ENCODE results near the gene GPR107.

GPR107 gene

DNA sequence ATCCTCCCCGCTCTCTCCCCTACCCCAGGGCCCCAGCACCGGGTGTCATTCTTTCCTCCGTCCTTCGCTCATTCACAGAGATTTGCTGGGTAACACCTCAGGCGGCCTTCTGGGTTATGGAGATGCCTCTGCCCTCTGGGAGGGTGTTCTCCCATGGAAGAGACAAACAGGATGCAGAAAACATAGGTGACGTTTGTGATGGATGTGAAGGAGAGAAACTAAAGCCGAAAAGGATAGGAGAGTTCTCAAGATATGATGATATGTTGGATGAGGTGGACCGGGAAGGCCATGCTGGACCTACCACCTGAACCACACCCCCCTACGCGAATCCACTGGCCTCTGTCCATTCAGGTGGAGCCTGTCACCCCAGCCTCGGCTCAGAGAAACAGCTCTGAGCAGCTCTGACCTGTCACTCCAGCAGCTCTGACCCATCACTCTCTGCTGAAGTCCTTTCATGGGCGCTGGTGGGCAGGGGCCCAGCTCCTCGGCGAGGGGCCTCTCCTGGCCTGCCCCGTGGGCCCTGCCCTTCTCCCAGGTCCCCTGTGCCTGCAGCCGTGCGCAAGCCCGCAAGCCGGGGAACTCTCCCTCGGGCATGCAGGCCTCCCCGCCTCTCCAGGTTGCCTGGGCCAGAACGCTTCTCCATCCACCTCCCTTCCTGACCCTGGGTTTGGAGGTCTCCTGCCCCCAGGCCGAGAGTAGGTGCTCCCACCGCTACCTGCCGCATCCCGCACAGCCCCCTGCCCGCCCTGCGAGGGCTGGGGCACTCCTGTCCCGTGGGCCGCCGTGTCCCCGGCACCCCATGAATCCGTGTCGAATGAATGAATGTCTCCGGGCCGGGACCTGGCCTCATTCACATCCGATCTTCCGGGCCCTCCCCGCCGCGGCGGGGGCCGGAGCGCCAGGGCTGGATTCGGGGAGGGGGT is 117.8 kb downstream of the GPR107 start:
- no peak for DNase-seq

DNA sequence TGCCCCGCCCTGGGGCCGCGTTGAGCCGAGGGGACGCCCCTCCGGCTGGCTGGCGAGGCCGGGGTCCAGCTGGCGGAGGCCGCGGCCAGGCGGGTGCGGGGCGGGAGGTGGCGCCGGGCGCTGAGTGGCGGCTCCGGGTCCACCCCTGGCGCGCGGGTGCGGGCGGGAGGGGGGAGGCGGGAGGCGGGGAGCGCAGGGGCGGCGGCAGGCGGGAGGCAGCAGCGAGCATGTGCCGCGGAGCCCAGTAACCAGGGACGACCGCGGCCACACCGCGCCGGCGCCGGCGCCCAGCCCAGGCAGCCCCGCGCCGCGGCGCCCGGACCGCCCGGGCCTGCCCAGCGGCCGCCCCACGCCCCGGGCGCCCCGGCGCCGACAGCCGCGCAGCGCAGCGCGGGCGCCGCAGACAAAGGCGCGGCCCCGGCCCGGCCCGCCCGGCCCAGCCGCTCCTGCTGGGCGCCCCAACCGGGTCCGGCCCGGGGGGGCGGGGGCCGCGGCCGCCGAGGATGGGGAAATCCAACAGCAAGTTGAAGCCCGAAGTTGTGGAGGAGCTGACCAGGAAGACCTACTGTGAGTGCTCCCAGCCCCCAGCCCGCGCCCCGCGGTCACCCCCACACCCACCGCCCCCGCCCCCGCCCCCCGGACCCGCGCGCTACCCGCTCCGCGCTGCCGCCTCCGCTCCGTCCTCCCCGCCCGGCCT is 118.6 kb downstream of the GPR107 start, which contains the start of gene NCS1:
Gene NCS1 (plus strand): TSS at position 244 of the 697 bp plus-strand sequence. CDS start 260 bp downstream, at position 504.
- no peak for DNase-seq

DNA sequence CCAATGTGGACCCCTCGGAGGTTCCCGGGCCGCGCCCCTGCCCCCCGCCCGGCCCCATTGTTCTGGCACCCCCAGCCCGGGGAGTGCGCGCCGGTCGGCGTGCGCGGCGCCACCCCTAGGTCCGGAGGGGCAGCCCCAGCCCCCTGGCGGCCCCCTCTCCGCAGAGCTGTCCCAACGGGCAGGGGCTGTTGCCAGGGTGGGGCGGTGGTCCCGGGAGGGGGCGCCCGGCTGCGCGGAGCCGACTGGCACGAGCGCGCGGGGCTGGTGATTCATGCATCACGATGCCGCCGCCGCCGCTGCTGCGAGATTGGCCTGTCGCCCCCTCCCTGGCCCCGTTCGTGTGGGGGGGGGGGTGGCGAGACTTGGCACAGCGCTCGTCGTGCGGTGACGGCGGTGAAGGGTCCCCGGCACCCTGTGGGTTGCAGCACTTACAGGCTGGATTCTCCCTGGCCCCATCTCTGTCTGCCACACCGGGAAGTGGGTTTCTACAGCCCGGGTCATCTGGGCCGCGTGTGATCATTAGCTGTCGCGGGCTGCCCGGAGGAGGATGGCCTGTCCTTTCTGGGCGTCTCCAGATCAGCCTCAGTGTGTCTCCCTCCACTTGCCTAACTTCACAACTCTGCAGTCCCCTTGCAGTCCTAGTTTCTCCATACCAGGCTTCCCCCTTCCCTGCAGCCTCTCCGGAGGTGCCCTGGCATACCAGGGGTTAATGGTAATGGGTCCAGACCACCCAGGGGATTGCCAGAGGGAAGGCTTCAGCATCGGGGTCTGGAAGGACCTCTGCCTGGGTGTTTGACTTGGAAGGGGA is 119.4 kb downstream of the GPR107 start:
- no peak for DNase-seq

DNA sequence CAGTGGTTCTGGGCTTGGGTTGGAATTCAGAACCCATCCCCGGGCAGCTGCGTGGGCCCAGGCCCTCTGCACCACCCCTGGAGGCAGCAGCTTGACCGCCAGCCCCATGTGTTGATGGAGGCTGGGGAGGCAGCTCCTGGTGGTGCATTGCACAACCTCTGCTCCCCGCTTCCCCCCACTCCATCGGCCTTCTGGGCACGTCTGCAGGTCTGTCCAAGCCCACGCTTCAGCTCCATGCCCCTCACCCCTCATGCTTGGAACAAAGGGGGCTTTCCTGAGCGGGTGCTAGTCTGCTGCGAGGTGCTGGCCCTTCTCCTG is 119.9 kb downstream of the GPR107 start:
- no peak for DNase-seq

DNA sequence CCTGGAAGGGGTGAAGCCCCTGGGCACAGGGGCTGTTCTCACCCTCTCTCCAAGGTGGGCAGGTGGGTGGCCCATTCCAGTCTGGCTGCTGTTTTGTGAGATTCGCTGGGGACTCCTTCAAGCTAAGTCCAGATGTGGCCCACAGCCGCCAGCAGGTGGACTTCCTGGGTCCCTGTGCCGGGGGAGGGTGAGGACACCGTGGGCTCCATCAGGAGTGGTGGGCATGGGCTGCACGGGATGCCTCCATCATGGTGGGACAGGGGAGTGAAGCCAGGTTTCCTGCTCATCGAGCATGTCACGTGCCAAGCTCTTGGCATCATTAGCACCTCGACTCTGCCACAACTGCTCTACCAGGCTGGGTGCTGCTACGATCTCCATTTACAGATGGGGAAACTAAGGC is 120.3 kb downstream of the GPR107 start:
- DNase-seq = no peak

DNA sequence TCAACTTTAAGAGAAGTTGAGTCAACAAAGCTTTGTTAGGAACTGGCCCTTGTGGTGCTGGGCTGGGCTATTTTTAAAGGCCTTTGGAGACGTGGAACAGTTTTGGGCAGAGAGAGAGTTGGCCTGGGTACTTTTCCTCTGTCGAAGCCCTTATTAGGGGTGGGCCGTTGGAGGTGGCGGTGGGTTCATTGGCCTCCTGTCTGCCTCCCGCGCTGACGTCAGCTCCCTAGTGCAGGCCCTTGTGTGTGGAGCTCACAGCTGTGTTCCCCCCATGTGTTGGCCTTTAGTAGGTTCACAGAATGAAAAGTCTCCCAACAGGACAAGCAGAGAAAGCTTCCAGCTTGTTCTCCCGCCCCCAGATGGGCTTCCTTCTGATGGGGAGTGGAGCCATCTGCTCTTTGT is 121.2 kb downstream of the GPR107 start:
- DNase-seq = no peak

DNA sequence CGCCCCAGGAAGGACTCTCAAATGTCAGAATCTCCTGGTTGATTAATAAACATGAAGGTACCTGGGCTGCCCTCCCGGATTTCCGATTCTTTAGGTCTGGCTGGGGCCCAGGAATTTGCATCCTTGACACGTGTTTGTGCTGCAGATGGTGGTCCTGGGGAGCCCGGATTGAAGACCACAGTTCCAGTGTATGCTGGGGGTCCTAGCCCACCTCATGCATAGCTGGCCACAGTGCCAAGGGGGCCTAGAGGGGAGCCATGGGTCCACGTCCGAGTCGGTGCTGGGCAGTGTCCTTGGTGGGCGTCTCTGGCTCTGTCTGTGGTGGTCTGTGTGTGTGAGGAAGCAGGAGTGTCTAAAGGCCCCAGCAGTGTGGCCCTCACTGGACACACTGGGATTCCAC is 121.6 kb downstream of the GPR107 start:
- no peak for DNase-seq

DNA sequence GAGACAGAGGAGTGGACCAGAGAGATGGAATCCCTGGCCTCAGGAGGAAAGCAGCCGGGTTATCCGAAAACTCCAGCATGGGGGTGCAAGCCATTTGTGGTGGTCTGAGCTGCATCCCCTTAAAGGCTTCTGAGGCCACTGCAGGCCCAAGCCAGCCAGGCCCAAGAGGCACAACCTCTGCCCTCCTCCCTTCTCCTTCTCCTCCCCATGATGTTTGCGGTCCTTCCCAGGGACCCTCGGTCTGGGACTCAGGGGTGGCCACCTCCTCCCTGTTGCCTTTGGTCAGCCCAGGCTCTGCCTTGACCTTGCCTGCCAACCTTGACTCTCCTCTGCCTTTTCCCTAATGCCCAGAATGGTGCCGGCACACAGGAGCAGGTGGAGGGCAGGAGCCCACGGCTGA is 123.1 kb downstream of the GPR107 start:
- no peak for DNase-seq

DNA sequence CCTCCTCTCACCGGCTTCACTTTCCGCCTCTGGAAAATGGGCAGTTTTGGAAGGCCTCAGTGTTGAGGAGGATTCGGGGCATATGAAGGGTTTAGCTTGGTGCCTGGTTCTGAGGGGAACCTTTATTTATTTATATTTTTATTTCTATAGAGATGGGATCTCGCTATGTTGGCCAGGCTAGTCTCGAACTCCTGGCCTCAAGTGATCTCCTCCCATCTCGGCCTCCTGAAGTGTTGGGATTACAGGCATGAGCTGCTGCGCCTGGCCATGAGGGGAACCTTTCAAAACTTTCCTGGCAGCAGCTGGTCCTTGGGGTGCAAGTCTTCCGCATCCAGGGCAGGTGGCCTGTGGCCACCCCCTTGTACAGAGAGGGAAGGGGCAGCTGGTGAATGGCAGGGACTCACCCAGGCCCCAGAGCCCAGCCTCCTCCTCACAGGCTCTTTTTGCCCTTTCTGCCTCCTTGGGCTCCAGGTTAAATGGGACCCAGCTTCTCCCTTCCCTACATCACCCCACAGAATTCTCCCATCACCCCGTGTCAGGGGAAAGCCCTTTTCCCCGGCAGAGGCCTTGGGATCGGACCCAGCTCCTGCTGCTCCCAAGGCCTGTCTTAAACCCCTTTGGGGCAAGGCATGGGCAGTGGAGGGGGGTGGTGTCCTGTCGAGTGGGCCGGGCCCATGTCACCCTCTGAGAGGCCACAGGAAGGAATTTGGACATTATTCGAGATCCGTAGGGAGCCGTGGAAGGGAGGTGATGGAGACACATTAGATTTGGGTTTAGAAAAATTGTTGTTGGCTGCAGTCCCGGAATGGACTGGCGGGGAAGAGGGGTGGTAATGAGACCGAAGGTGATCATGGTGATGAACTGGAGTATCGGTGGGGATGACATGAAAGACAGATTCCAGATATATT is 124.4 kb downstream of the GPR107 start:
- DNase-seq = no peak

DNA sequence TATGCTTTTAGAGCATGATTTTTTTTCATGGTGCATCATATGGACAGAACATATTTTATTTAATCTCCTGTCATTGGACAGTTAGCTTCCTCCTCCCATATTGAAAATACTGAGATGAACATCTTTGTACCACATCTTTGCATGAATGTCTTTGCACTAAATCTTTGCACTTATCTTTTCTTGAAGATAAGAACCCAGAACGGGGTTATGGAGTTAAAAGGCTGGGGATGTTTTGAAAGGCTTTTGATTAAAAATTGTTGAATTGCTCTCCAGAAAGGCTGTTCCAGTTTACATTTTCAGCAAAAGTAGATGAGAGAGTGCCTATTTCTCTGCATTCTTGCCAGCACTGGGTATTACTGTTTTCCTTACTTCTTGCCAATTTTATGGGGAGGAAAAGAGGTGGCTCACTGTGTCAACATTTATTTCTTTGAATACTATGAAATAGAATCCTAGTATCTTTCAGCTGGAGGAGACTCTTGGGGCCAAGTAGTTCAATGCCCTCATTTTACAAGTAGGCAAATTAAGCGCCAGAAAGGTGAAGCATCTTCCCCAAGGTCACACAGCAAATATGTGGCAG is 125.7 kb downstream of the GPR107 start:
- no peak for DNase-seq

DNA sequence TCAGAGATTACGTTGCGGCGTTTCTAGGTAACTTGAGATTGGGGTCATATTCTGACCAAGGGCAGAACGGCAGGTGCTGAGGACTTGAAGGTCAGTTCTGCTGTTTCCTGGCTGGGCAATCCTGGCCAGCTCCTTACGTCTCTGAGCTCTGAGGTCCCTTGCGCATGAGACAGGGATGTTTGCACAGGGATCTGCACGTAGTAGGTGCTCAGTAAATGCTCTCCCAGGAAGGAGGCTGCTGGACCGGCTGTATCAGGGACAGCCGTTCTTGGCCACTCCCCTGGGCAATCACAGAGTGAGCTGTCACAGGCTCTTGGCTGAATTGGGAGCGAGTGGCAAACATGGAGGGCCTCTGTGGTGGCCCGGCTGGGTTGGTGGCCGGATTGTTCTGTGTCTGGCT is 126.8 kb downstream of the GPR107 start:
- DNase-seq = no peak

DNA sequence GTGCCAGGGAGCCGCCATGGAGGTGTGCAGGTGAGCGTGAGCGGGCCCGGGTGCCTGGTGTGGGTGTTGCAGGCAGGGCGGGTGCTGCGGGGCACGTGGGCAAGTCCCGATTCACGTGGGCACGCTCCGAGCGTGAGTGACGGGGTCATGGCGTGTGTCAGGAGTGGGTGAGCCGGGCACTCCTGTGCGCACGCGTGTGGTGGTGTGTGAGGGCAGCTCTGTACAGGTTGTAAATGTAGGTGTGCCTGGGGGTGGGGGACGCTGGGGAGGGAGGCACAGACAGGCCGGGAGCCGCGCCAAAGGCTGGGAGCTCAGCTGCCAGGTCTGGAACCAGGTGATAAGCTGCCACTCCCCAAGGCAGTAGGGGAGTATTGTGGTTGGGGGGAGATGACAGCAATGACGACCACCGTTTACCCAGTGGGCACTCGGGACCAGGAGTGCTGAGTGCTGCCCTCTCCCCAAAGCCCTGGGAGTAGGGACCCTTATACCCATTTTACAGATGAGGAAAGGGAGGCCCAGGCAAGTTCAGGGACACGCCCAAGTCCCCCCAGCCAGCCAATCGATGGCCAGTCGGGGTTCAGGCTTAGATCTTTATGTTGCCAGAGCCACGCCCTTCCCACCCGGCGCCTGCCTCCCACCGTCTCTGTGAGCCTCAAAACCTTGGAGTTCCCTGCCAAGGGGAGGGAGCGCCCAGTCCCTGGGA is 128.1 kb downstream of the GPR107 start:
- DNase-seq = no peak

DNA sequence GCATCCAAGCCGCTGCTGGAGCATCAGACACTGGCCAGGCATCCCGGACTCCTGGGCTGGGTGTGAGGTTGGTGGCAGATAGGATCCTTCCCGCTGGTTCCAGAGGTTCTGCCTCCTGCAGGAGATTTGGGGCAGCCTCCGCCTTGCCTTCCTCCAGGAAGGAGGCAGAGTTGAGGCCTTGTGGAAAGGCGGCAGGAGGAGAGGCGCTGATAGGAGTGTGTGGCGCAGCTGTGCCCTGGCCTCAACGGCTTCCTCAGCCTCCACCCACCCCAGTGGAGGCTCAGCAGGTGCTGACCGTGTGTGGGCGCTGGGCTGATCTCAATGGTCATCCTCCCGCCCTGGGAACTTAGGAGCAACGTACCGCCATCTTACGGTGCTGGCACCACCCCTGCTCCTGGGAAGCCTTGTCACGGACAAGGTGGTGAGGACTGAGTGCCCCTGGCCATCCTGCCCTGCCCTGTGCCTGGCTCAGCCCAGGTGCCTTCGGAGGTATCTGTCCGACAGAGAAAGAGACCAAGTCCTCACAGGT is 128.7 kb downstream of the GPR107 start:
- no peak for DNase-seq

DNA sequence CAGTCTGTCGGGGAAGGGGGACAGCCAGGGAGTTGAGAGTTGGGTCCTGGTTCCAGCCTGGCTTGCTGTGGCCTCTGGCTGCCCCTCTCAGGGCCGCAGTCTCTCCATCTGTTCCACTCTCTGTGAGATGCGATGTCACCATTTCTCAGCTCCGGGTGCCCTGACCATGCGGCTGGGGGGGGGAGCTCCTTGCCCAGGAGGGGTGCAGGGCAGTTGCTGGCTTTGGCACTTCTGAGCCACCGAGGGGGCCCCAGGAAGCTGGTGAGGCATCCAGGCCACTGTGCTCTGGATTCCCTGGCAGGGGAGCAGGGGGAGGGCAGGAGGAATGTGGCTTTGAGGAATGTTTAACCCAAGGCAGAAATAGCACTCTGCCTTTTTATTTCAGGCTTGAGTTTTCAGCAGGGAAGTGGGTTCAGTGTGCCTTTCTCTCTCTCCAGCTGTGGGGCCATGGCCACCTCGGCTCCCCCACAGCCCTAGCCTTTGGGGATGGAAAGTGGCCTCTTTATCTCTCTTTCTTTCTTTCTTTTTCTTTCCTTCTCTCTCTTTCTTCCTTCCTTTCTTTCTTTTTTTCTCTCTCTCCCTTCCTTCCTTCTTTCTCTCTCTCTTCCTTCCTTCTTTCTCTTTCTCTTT is 129.5 kb downstream of the GPR107 start:
- no peak for DNase-seq

DNA sequence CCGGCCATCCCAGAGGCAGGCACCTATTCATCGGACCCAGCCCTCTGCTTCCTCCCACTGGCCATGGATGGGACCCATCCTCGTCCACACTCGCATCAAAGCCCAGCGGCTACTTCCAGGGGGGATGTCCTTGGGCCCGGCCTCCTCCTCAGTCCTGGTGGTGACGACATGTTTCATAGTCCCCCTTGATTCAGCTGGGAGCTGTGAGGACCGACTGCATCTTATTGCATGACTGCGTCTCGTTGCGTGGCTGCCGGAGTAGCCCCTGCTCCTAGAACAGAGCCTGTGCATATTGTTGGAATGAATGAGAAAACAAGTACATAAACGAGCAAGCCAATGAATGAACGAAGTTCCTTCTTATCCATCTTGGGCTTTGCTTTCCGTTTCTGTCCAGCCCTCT is 131.3 kb downstream of the GPR107 start:
- no peak for DNase-seq

DNA sequence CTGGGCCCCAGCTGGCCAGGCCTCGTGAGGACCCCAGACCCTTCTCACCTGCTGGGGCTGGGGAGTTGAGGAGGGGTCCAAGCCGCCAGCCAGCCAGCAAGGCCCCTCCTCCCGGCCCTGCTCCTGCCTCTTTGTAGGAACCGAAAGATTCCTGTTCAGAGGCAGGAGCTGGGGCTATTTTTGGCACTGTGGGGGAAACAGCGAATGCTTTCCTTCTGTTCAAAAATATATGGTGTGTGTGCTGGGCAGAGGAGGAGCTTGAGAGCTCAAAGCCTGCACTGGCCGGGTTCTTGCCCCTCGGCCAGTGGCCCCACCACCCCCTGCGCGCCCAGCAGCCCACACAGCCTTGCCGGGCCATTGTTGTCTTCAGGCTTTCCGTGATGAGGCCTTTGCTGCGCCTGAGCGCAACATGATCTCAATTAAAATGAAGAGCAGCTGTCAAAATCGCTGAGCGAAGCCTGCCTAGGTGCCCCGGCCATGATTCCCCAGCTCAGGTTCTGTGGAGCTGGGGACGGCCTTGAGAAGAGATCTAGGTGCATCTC is 131.9 kb downstream of the GPR107 start:
- DNase-seq = no peak

DNA sequence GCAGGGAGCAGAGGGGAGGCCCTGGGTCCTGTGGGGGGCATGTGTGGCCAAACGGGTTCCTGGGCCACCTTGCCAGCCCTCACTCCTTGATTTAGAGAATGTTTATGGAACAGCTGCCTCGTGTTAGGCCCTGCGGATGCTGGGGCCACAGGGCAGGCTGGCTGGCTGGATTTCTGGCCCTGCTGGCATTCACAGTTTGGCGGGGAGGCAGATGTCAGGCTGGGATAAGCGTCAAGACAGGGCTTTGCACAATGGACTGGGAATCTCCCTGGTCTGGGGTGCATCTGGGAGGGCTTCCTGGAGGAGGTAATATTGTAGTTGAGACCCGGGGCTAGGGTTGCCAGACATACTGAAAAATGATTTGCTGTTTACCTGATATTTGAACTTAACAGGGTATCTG is 132.3 kb downstream of the GPR107 start:
- DNase-seq = no peak

DNA sequence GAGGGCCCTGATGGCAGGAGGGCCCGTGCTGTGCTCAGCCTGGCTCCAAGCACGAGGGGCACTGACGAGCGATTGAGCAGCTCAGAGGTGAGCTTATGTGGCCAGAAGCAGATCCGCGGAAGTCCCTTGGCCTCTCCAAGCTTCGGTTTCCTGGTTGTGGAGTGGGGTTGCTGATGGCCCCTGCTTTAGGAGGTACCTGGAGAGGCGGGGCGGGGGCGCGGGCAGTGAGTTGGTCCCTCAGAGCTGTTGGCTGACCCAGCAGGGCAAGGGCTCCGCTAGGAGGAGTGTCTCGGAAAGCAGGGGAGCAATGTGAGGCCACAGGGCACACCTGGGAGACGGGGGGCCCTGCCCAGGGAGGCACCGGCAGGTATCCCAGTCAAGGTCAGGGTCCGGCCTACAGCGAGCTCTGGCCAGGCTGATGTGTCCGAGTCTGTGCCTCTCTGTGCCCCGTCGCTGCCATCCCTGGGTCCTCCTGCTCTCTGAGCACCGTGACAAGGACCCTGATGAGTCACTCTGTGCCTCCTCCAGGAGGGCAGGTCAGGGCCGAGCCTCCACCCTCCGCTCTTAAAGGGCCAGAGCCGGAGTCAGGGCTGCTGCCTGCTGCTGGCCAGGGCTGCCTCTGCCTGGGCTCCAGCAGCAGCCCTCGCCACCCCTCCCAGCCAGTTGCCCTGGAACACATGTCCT is 133.3 kb downstream of the GPR107 start:
- peak; percentile 24 for DNase-seq

DNA sequence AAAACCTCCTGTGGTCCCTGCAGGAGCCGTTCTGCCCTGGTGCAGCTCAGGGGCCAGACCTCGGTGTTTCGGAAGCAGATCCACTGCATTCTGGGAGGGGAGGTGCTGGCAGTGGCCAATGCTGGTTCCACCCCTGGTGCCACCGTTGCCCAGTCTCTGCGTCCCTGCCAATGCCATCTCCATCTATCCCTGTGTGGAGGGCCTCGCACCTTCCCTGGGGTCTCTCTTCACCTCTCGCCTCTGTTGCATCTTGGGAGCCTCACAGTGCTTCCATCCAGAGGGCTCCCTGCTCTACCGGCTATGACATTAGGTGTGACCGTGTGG is 133.8 kb downstream of the GPR107 start:
- DNase-seq = no peak

Measured in SHP77 treated with DMSO at 0.1 percent for 48 hours (cell line).